ENCODE data around the gene RXRG.

The RXRG gene

DNA sequence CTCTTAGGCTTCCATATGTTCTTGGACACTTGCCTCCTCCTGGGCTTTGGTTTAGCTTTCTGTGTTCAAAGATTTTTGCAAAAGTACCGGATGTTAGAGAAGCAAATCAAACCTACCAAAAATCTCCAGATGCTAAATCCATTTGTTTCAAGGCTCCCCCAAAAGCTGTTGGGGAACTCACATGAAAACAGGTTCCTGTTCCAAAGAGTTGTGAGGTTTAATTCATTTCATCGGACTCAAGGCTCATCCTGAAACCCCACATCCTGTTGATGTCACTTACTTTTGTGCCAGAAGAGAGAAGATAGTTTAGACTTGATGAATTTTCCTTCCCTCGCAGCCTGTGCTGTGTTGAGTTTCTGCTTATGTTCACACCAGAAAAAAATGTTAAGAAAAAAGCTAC, 41.7 kb upstream of the RXRG start:
- no peak overlapping the region for H3K27ac ChIP-seq
- TF ChIP-seq, protein P1, sequence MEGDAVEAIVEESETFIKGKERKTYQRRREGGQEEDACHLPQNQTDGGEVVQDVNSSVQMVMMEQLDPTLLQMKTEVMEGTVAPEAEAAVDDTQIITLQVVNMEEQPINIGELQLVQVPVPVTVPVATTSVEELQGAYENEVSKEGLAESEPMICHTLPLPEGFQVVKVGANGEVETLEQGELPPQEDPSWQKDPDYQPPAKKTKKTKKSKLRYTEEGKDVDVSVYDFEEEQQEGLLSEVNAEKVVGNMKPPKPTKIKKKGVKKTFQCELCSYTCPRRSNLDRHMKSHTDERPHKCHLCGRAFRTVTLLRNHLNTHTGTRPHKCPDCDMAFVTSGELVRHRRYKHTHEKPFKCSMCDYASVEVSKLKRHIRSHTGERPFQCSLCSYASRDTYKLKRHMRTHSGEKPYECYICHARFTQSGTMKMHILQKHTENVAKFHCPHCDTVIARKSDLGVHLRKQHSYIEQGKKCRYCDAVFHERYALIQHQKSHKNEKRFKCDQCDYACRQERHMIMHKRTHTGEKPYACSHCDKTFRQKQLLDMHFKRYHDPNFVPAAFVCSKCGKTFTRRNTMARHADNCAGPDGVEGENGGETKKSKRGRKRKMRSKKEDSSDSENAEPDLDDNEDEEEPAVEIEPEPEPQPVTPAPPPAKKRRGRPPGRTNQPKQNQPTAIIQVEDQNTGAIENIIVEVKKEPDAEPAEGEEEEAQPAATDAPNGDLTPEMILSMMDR (conservative IDR thresholded peaks at IDR 0.05; ENCODE audit: low read depth, low read length), result no peak
- H2AFZ ChIP-seq (ENCODE audit: low read depth), result no peak overlapping the region
- no peak overlapping the region for H3K9ac ChIP-seq
- H3K4me3 ChIP-seq (IDR thresholded peaks at IDR 0.05; ENCODE audit: insufficient read depth, low read depth, low read length), result no peak overlapping the region
- H4K20me1 ChIP-seq (ENCODE audit: insufficient read depth), result no peaks in the 10 kb centered on the region
- no peaks in the 10 kb centered on the region for H3K27me3 ChIP-seq (ENCODE audit: insufficient read depth, low read depth)
- H3K4me2 ChIP-seq, result no peak overlapping the region
- peaks cover 7% of the 10 kb centered on the region for H3K4me1 ChIP-seq (ENCODE audit: low read depth, poor library complexity, severe bottlenecking)
- no peaks in the 10 kb centered on the region for H3K36me3 ChIP-seq (ENCODE audit: insufficient read depth)
- H3K79me2 ChIP-seq (ENCODE audit: insufficient read depth, low read depth), result no peaks in the 10 kb centered on the region

DNA sequence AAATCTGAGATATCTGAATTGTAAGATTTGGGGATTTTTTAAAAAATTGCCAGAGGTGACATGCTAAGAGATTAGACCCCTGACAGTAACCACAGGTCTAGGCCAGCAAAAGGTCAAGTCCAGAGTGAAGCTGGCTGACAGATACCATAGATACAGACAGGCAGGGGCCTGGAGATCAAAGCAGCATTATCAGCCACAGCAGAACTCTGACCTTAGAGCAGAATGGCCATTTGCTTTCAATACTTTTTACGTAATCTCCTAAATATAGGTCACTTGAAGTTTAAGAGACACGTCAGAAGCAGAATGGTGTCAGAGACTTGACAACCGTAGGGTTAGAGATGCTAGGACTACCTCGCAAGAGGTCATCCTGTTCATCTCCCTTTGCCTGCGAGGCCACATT, 40.8 kb upstream of the RXRG start:
- Histone ChIP-seq H3K4me3 (IDR thresholded peaks at IDR 0.05; ENCODE audit: insufficient read depth, low read depth, low read length) (no peak overlapping the region), H3K4me1 (ENCODE audit: low read depth, poor library complexity, severe bottlenecking) (peaks cover 7% of the 10 kb centered on the region), H3K27me3 (ENCODE audit: insufficient read depth, low read depth) (no peaks in the 10 kb centered on the region), H3K27ac (no peak overlapping the region), H4K20me1 (ENCODE audit: insufficient read depth) (no peaks in the 10 kb centered on the region), H3K4me2 (no peak overlapping the region), H2AFZ (ENCODE audit: low read depth) (no peak overlapping the region), H3K36me3 (ENCODE audit: insufficient read depth) (no peaks in the 10 kb centered on the region), H3K9ac (no peak overlapping the region), H3K79me2 (ENCODE audit: insufficient read depth, low read depth) (no peaks in the 10 kb centered on the region)
- TF ChIP-seq, protein P1 (conservative IDR thresholded peaks at IDR 0.05; ENCODE audit: low read depth, low read length), result no peak

DNA sequence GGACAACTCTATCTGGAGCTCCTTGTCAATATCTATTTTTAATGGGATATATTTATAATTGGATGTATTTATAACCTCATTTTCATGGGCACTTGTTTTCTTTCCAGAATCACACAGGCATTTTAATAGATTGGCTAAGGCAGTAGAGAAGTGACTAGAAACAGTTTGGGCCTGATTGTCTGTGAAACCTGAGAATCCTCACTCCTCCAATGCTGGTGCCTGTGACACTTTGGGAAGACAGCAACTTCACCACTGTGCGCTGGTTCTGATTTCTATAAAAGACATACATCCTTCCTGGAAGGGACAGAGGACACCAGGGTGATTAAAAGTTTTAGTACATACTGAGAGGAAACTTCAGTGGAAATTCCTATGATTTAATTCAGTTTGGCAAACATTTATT, 39.6 kb upstream of the RXRG start:
- Histone ChIP-seq H3K9ac (no peak overlapping the region), H4K20me1 (ENCODE audit: insufficient read depth) (no peaks in the 10 kb centered on the region), H3K4me3 (IDR thresholded peaks at IDR 0.05; ENCODE audit: insufficient read depth, low read depth, low read length) (no peak overlapping the region), H3K4me2 (no peak overlapping the region), H3K4me1 (ENCODE audit: low read depth, poor library complexity, severe bottlenecking) (peaks cover 7% of the 10 kb centered on the region), H3K27me3 (ENCODE audit: insufficient read depth, low read depth) (no peaks in the 10 kb centered on the region), H3K79me2 (ENCODE audit: insufficient read depth, low read depth) (no peaks in the 10 kb centered on the region), H3K36me3 (ENCODE audit: insufficient read depth) (no peaks in the 10 kb centered on the region), H3K27ac (no peak overlapping the region), H2AFZ (ENCODE audit: low read depth) (no peak overlapping the region)
- TF ChIP-seq, protein P1 (conservative IDR thresholded peaks at IDR 0.05; ENCODE audit: low read depth, low read length), result no peak

DNA sequence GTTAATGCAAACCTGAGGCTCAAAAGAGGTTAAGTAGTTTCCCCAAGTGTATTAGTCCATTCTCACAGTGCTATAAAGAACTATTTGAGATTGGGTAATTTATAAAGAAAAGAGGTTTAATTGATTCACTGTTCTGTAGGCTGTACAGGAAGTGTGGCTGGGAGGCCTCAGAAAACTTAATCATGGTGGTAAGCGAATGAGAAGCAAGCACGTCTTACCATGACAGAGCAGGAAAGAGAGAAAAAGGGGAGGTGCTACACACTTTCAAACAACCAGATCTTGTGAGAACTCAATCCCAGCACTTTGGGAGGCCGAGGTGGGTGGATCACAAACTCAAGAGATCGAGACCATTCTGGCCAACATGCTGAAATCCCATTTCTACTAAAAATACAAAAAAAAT, 38.5 kb upstream of the RXRG start:
- Histone ChIP-seq H3K79me2 (ENCODE audit: insufficient read depth, low read depth) (no peaks in the 10 kb centered on the region), H2AFZ (ENCODE audit: low read depth) (no peak overlapping the region), H3K4me2 (no peak overlapping the region), H3K4me1 (ENCODE audit: low read depth, poor library complexity, severe bottlenecking) (peaks cover 7% of the 10 kb centered on the region), H3K36me3 (ENCODE audit: insufficient read depth) (no peaks in the 10 kb centered on the region), H4K20me1 (ENCODE audit: insufficient read depth) (no peaks in the 10 kb centered on the region), H3K9ac (no peak overlapping the region), H3K27me3 (ENCODE audit: insufficient read depth, low read depth) (no peaks in the 10 kb centered on the region), H3K4me3 (IDR thresholded peaks at IDR 0.05; ENCODE audit: insufficient read depth, low read depth, low read length) (no peak overlapping the region), H3K27ac (no peak overlapping the region)
- TF ChIP-seq, protein P1 (conservative IDR thresholded peaks at IDR 0.05; ENCODE audit: low read depth, low read length), result no peak

Data from KMS-11 (cell line).